Measurements from ENCODE around the gene RAB7A.
A peak's percentile ranks its signal among the peaks of the same experiment; 100 is the strongest.
"Not testable (repeated sequence)": the region's sequence is repeated elsewhere in the genome, so short reads cannot be mapped to it uniquely, and the experiment has no call there.

The RAB7A gene

DNA sequence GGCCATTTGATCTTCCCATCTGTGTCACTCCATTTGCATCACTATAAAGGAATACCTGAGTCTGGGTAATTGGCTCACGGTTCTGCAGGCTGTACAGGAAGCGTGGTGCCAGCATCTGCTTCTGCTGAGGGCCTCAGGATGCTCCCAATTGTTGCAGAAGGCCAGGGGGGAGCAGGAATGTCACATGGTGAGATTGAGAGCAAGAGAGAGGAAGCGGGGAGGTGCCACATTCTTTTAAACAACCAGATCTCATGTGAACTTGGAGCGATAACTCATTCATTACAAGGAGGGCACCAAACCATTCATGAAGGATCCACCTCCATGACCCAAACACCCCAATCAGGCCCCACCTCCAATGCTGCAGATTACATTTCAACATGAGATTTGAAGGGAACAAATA, 13.1 kb upstream of the RAB7A start:
- DNase-seq, result no peak

DNA sequence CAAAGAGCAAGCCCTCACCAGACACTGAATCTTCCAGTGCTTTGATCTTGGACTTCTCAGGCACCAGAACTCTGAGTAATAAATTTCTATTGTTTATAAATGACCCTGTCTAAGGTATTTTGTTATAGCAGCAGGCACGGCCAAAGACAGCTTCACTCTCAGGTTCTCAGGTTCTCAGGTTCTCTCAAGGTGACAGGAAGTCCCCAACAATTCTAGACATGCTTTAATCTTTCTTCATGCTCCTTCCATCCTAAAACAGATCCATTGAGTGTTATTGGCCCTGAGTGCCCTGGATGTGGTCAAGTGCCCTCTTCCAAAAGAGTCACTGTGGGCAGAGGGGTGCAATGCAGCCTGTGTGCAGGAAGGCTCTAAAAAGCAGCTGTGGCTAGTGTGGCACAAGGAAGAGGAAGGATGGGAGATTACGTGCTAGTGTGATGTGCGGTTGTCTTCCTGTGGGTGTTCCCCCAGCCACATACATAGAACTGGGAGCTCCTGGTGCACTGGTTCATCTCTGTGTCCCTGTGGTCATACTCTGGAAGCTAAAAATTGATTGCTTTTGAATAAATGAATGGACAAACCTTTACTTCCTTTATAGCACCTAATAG, 11.0 kb upstream of the RAB7A start:
- DNase-seq, result peak; percentile 31

DNA sequence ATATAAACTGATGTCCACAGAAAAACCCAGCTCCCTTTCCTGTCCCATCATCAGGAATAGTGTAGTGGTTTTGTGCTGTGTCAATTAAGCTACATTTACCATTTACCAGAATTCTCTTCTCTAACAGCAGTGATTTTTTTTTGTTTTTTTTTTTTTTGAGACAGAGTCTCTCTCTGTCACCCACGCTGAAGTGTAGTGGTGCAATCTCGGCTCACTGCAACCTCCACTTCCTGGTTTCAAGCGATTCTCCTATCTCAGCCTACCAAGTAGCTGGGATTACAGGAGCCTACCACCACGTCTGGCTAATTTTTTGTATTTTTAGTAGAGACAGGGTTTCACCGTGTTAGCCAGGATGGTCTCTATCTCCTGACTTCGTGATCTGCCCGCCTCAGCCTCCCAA, 7.1 kb upstream of the RAB7A start:
- not testable (repeated sequence) for DNase-seq

DNA sequence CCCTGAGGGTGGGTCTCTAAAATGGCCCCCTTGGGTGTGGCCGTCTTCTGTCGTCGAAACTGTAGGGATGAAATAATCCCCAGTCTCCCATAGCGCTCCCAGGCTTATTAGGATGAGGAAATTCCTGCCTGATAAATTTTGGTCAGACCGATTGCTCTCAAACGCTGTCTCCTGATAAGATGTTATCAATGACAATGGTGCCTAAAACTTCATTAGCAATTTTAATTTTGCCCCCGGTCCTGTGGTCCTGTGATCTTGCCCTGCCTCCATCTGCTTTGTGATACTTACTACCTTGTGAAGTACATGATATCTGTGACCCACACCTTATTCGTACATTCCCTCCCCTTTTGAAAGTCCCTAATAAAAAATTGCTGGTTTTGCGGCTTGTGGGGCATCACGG, 5.1 kb upstream of the RAB7A start:
- DNase-seq, result no peak

DNA sequence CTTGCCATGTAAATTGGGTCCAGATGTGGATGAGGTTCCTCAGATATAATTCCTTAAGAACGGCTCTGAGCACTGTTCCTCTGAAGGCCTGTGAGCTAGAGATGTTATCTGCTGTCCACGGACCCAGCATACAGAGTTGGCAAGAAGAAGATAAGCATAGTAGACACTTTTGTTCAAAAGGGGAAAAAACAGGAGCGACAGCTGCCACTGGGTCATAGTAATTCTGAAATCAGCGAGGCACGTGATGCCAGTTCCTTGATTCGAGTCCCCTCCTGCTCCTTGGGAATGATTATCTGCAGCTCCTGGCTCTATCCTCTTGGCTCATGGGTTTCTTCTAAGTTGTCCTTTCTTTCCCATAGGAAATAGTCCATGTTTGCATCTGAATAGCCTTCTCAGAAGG, 2.5 kb upstream of the RAB7A start:
- no peak for DNase-seq

DNA sequence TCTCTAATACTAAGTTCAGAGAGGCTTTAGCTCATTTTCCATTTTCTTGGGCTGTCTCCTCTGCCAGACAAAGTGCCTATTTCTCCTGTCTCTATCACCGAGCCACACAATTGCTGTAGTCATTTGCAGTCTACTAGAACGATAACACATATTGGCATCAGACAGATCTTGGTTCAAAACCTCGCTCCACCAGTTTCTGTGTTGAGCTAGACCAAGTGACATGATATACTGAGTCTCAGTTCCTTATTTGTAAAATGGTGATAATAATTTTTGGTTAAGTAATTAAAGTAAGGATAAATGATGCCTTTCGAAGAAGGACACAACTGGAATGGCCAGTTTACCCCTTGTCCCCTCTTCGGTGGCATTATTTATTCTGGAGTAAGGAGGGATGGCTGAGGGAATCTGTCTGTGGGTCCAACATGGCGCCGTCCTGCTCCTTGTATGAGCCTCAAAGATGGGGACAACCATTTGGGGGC, 398 bp upstream of the RAB7A start:
- no peak for DNase-seq

DNA sequence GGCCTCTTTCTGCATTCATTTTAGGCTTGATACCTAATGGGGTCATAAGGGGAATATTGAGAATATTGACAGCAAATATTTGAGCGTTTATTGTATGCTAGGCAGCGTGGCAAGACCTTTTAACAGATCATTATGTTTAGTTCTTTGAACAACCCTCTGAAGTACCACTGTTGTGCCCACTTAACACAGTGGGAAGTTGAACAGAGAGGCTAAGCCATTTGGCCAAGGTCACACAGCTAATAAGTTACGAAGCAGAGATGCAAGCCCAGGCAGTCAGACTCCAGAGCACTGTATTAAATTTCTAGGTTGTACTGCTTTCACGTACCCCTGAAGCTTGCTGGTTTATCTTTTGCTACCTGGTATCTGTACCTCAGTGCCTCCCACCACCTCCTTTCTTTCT, 1.1 kb downstream of the RAB7A start:
- no peak for DNase-seq

DNA sequence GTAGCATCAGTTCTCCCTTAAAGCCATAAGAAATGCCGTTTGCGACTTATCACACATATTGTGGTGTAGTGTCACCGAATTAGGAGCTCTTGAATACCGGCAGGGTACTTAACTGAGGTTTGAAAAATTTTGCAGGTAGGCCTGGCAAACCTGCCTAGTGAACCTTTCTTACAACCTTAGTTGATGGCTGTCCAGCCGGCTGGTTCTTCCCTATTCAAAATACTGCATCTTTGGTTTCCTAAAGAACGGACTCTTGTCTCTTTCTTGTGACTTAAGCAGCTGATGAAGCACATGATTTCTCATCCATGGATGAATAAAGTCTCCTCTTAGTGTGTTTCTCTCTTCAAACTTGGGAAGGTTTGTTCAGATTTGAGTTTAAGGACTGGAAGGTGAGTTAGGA, 1.5 kb downstream of the RAB7A start:
- DNase-seq, result no peak

DNA sequence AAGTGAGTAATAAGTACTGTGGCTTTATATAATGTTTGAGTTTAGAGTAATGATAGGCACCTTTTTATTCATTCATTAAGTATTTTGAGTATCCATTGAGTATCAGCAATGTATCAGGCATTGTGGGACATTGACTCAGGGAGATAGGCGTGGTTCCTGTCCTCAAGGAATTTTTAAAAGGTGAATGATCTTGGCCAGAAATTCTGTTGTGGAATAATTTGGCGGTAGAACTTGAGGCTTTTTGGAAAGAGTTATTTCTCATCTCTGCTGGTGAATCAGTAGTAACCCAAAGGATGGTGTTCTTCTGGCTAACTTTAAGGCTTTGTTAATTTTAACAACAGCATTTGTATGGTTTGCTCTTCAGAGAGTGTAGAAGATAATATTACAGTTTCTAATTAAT, 2.0 kb downstream of the RAB7A start:
- no peak for DNase-seq

DNA sequence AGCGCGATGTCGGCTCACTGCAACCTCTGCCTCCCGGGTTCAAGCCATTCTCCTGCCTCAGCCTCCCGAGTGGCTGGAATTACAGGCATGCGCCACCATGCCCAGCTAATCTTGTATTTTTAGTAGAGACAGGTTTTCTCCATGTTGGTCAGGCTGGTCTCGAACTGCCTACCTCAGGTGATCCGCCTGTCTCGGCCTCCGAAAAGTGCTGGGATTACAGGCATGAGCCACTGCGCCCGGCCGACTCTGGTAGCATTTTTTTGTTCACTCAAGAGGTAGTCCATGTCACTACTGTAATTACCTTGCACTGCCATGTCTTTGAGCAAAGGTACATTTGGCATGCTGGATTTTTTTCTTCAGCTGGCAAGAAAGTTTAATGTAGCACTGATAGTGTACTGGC, 2.5 kb downstream of the RAB7A start:
- not testable (repeated sequence) for DNase-seq

DNA sequence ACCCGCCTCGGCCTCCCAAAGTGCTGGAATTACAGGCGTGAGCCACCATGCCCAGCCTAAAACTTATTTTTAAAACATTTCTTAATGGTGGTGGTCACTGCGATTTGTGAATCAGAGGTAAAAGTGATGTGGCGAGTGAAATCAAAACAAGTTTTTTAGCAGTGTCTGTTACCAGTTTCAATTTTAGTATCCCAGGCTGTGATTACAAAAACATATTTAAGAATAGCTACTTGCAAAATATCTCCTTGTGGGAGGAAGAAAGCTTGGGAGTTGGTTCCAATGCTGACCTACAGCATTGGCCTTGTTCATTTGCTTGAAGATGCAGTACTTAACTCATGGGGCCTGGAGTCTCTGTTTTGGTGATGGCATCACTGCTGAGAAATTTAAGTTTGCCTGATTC, 4.5 kb downstream of the RAB7A start:
- no peak for DNase-seq

DNA sequence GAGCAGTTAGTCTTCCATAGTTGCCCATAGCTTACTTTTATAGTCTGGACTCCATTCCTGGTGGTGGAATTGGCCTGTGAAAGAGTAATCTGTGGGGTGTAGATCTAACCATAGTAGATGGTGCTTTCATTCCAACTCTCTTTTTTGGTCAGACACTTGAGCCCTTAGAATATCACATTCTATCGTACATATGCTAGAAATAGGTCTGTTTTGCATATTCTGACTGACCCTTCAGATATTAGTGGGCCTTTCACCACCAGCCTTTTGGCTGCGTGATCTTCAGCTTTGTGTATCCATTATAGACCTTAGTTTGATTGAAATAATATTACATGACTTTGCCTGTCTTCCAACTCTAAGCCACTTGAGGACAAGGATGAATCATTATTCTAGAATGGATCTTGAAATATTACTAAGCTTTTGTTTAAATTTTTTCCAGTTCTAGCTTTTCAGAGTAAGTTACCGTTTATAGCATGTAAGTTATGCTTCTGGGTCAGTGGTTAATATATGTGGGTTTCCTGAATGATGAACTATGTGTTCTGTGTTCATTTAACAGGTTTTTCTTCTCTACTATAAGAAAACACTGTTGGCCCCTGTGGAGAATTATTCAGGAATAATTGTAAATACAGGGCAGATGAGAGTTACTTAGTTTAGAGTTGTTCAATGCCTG, 8.7 kb downstream of the RAB7A start:
- no peak for DNase-seq

DNA sequence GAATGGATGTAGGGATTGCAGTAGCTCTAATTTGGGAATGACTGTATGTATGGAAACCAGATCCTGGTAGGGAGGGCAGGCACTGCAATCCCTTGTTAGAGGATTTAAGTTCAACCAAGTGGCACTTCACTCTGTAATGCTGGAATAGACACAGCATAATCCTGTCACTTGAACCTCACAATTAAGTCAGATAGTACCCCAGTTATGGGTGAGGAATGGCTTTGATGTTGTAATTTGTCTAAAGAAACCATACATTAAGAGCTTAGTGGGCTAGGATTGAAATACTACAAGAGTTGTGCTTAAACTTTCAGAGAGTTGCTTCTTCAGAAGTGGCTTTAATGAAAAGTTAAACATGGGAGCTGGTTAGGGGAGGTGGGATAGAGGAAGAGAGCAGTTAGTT, 9.3 kb downstream of the RAB7A start:
- no peak for DNase-seq

DNA sequence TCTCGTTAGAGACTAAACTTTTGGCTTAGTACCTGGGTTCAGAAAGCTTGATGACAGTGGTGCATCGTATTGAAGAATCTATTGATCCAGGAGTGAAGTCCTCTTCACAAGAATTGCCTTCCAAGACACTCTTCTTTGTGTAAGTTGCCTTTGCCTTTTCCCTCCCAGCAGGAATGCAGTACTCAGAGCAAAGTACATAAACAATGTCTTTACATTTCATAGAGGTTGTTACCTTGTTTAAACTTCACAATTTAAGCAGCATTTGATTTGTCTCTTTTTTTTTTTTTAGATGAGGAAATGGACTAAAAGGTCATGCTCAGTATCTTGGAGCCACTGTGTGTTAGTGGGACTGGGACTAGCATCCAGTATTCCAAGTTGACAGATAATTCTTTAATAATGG, 9.9 kb downstream of the RAB7A start:
- no peak for DNase-seq

DNA sequence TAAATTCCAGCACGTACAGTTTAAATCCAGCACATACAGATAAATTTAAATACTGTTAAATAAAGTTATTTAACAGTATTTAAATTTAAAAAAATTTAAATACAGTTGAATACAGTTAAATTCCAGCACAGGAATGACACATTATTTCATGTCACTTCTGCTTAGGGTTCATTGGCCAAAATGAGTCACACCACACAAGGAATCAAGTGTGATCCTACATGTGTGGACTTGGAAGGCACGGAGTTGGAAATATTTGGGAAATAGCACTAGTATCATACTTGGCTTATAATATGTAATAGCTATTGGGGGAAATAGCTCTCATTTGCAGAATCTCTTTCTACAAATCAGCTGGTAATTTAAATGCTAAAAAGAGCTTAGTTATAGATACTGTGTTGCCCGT, 10.6 kb downstream of the RAB7A start:
- DNase-seq, result no peak

DNA sequence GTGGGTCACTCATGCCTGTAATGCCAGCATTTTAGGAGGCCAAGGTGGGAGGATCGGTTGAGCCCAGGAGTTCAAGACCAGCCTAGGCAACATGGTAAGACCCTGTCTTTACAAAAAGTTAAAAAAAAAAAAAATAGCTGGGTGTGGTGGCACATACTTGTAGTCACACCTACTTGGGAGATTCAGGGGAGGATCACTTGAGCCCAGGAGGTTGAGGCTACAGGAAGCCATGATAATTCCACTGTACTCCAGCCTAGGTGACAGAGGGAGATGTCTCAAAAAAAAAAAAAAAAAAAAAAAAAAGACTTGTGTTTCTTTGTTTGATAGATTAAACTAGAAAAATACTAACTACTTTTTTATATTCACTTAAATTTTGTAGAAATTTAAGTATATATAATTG, 14.6 kb downstream of the RAB7A start:
- no peak for DNase-seq

DNA sequence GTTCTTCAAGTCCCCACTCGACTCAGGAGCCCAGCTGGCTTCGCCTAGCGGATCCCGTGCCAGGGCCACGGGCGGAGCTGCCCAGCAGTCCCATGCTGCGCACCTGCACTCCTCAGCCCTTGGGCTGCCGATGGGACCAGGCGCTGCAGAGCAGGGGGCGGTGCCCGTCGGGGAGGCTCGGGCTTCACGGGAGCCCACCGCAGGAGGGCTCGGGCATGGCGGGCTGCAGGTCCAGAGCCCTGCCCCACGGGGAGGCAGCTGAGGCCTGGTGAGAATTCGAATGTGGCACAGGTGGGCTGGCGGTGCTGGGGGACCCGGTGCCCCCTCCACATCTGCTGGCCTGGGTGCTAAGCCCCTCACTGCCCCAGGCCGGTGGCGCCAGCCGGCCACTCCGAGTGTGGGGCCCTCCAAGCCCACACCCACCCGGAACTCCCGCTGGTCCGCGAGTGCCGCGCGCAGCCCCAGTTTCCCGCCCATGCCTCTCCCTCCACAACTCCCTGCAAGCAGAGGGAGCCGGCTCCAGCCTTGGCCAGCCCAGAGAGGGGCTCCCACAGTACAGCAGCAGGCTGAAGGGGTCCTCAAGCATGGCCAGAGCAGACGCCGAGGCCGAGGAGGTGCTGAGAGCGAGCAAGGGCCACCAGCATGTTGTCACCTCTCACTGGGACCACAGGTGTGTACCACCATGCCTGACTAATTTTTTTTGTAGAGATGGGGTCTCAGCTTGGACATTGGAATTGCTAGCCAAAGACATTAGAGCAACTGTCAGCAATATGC, 17.0 kb downstream of the RAB7A start:
- no peak for DNase-seq

DNA sequence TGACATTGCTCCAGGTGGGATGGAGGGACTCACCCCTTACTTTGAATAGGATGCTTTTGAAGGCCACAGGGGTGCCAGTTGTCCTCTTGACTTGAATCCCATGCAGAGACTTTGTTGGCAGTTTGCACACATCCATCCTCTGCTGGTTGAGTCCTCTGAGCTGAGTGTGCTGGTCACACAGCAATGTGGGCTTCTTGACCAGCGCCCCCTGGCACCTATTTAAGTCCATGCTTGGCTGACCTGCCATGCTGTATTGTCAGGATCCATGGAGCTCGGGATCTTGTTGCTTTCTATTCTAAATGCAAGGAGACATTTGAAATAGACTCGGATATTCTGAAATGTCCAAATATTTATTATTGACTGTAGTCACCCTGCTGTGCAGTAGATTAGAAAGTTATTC, 19.8 kb downstream of the RAB7A start:
- DNase-seq, result no peak

DNA sequence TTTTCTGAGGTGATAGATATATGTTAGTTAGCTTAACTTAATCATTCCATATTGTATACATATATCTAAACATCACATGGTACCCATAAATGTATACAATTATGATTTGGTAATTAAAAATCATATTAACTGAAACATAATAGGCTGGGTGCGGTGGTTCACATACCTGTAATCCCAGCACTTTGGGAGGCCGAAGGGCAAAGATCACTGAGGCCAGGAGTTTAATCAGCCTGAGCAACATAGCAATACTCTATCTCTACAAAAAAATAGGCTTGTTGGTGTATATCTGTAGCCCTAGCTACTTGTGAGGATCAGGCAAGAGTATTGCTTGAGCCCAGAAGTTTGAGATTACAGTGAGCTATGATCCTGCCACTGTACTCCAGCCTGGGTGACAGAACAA, 20.9 kb downstream of the RAB7A start:
- DNase-seq, result no peak

DNA sequence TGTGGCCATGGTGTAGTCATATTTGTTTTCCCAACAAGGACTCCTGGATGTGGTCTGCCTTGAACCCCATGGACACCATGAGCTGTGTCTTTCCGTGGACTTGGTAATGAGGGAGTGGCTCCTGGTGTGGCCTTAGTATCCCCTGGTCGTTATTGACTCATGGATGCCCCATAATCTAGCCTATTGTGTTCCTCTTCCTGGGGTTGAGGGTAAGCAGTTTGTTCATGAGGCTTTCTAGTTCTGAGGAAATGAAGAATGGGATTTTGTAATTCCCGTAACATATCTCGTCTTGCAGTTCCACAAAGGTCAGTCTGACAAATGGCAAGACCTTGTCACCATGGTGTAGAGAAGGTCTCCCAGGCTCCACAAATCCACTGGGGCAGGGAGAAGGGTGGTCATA, 22.6 kb downstream of the RAB7A start:
- no peak for DNase-seq

DNA sequence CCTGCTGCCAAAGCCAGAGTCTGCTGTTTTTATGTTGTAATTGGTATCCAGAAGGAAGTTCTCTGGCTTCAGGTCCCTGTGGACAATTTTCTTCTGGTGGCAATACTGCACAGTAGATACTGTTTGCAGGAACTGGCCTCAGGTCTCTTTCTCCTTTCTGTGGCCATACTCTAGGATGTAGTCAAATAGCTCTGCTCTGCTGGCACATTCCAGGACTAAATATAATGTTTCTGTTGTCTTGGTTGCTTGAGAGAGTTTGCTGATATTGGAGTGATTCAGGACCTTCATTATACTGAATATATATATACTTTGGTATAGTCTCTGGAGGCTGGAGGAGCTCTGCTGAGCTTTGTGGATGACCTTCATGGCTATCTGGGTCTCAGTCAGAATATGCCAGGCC, 23.1 kb downstream of the RAB7A start:
- DNase-seq, result no peak

DNA sequence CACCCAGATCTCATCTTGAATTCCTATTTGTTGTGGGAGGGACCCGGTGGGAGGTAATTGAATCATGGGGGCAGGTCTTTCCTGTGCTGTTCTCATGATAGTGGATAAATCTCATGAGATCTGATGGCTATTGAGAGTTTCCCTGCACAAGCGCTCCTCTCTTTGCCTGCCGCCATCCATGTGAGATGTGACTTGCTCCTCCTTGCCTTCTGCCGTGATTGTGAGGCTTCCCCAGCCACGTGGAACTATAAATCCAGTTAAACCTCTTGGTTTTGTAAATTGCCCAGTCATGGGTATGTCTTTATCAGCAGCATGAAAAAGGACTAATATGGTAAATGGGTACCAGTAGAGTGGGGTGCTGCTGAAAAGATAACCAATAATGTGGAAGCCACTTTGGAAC, 23.6 kb downstream of the RAB7A start:
- not testable (repeated sequence) for DNase-seq

DNA sequence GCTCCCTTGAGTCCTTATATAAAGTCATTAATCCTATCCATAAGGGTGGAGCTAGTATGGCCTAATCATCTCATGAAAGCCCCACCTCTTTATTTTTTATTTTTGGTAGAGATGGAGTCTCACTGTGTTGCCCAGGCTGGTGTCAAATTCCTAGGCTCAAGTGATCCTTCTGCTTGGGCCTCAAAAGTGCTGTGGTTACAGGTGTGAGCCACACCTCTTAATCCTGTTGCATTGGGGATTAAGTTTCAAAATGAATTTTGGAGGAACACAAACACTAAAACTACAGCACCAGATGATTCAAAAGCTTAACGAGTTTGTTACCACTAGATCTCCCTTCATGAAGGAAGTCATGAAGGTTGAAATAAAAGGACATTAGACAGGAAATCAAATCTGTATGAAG, 27.7 kb downstream of the RAB7A start:
- no peak for DNase-seq

DNA sequence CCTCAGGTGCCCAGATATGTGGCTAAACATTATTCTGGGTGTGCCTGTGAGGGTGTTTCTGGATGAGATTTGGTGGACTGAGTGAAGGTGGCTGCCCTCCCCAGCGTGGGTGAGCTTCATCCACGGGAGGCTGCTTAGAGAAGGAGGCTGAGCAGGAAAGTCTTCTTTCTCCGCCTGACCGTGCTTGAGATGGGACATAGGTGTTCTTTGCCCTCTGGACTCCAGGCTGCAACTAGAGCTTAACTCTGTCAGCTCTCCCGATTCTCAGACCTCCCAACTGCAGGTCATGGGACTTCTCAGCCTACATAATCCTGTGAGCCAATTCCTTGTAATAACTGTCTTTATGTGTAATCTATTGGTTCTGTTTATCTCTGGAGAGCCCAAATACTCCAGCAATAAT, 34.1 kb downstream of the RAB7A start:
- DNase-seq, result no peak

Measured in KG1 (cell line).